Kidney (tissue), 14 donors: ENCODE data around the gene ADGRV1. TPM values are rescaled to one million over a fixed set of nuclear protein-coding genes. Genes with fewer than 3 reads are reported as not detected.

Experiments used
- DNase-seq, 5 donors: peaks; one replicate each; pipeline ENCODE4 v3.0.0-alpha.2; 2013 to 2020
- FAIRE-seq: peaks from 2 replicates; lab custom pipeline; 2012; peaks lifted over from hg19 to GRCh38; lab: Jason Lieb, UNC
- H3K27ac ChIP-seq, 2 donors: one replicate each; pipeline ENCODE4 v1.7.0; 2013; ENCODE audit warnings: low read depth in 2 of 2, low read length in 2 of 2, inconsistent platforms in 1 of 2
- H3K27me3 ChIP-seq: one replicate; pipeline ENCODE4 v1.7.1; 2013; ENCODE audit warnings: low read length, inconsistent platforms; ENCODE audit not compliant: control insufficient read depth, insufficient read depth
- H3K36me3 ChIP-seq, 3 donors: one replicate each; pipeline versions ENCODE4 v1.7.0 to v1.7.1; 2013; ENCODE audit warnings: low read length in 3 of 3, control low read depth in 1 of 3, inconsistent platforms in 1 of 3; ENCODE audit not compliant: insufficient read depth in 3 of 3, control insufficient read depth in 2 of 3
- H3K4me1 ChIP-seq, 3 donors: one replicate each; pipeline versions ENCODE4 v1.7.0 to v1.7.1; 2013; ENCODE audit warnings: low read length in 3 of 3, inconsistent platforms in 1 of 3, low read depth in 1 of 3; ENCODE audit not compliant: control insufficient read depth in 2 of 3, insufficient read depth in 2 of 3
- H3K4me3 ChIP-seq, 3 donors: one replicate each; pipeline versions ENCODE4 v1.7.0 to v1.8.1; 2013; ENCODE audit warnings: low read length in 3 of 3, control low read depth in 1 of 3, inconsistent platforms in 1 of 3
- H3K9ac ChIP-seq, 3 donors: one replicate each; pipeline versions ENCODE4 v1.7.0 to v1.7.1; 2013; ENCODE audit warnings: low read length in 3 of 3, control low read depth in 1 of 3, inconsistent platforms in 1 of 3
- H3K9me3 ChIP-seq, 3 donors: one replicate each; pipeline versions ENCODE4 v1.7.0 to v1.7.1; 2013; ENCODE audit warnings: low read length in 3 of 3, control low read depth in 1 of 3, inconsistent platforms in 1 of 3; ENCODE audit not compliant: control insufficient read depth in 2 of 3, insufficient read depth in 1 of 3
- CTCF ChIP-seq: IDR thresholded peaks from 3 replicates; pipeline ENCODE4 v1.5.1; 2012; ENCODE audit warnings: mild to moderate bottlenecking, moderate library complexity, borderline replicate concordance; ENCODE audit not compliant: insufficient read depth; ENCODE audit errors: extremely low read depth
- intact Hi-C: fragments of 100-400 bp; cut with DNase I; formaldehyde crosslinking; loops from one replicate; pipeline ENCODE4 v1.11.1; 2022
- polyA plus RNA-seq: library from polyadenylated mRNA; stranded (reverse); fragments of 350-450 nt; fragmentation: Illumina TruSeq; extraction: RNeasy Lipid Tissue Mini Kit (QIAGEN cat#74804); gene quantifications from one replicate; pipeline ENCODE4 v1.2.3, GENCODE V29; 2014; ENCODE audit warnings: low read depth, low replicate concordance; ENCODE audit not compliant: insufficient read depth
- total RNA-seq: library from RNA; stranded (reverse); fragmentation: NEBNext Ultra II Directional; extraction: Animal tissue kit (Norgen Biotek cat#: 25700); gene quantifications from one replicate; pipeline ENCODE4 v1.2.1, GENCODE V29; 2021
- donor health status: control.
- donor health status: control.
- donor health status: control.
- donor health status: control.
- donor health status: control.
- donor health status: DM: yes; HTN: yes; CAD: no.
- donor health status: Normal renal cell carcinoma (clear cell type).

ADGRV1 gene
- total and polyA plus RNA-seq, 2 donors from 2014 or later: 7.0 to 7.3 TPM

- Histone ChIP-seq H3K9me3 (no peaks in the 10 kb centered on the region), H3K4me1 (no peaks in the 10 kb centered on the region), H3K36me3 (no peaks in the 10 kb centered on the region), H3K4me3 (no peak overlapping the region), H3K9ac (no peak overlapping the region), H3K27ac (no peak overlapping the region), H3K27me3 (no peaks in the 10 kb centered on the region)
- peak in 3 of 5 donors; percentile 15 to 46 (median 30) for DNase-seq
- no peak for TF ChIP-seq CTCF
- no peak for FAIRE-seq
- intact Hi-C loops: no loop called here
These were observed 10.5 kb upstream of the ADGRV1 start for GRCh38 chr5:90548069-90548593.

GRCh38 chr5:90549223-90549622 is 9.4 kb upstream of the ADGRV1 start:
- FAIRE-seq: no peak
- intact Hi-C loops: no loop called here
- Histone ChIP-seq H3K4me3 (no peak overlapping the region), H3K27me3 (no peaks in the 10 kb centered on the region), H3K36me3 (no peaks in the 10 kb centered on the region), H3K9me3 (no peaks in the 10 kb centered on the region), H3K27ac (no peak overlapping the region), H3K4me1 (no peaks in the 10 kb centered on the region), H3K9ac (no peak overlapping the region)
- no peak for TF ChIP-seq CTCF
- no peak for DNase-seq

- no peaks in the 10 kb centered on the region for H3K36me3 ChIP-seq
- no peaks in the 10 kb centered on the region for H3K9me3 ChIP-seq
- intact Hi-C loops: no loop called here
- DNase-seq: no peak
- no peak for TF ChIP-seq CTCF
- no peaks in the 10 kb centered on the region for H3K27me3 ChIP-seq
- no peak for FAIRE-seq
- H3K27ac ChIP-seq: no peak overlapping the region
- H3K4me3 ChIP-seq: no peak overlapping the region
- H3K4me1 ChIP-seq: no peaks in the 10 kb centered on the region
- no peak overlapping the region for H3K9ac ChIP-seq
These were observed 8.8 kb upstream of the ADGRV1 start for GRCh38 chr5:90549729-90550275.

- DNase-seq: no peak
- Histone ChIP-seq H3K36me3 (no peaks in the 10 kb centered on the region), H3K4me1 (no peaks in the 10 kb centered on the region), H3K27ac (no peak overlapping the region), H3K27me3 (no peaks in the 10 kb centered on the region), H3K4me3 (no peak overlapping the region), H3K9ac (no peak overlapping the region), H3K9me3 (no peaks in the 10 kb centered on the region)
- FAIRE-seq: no peak
- no peak for TF ChIP-seq CTCF
- intact Hi-C loops: no loop called here
These were observed 7.6 kb upstream of the ADGRV1 start for GRCh38 chr5:90550963-90551362.
